IgD-negative memory B cell (primary cell): ENCODE data around the gene EPC1. TPM values are rescaled to one million over a fixed set of nuclear protein-coding genes. Genes with fewer than 3 reads are reported as not detected.
"Not testable (repeated sequence)": the region's sequence is repeated elsewhere in the genome, so short reads cannot be mapped to it uniquely, and the experiment has no call there.

Experiments
- H3K27ac Mint-ChIP-seq, 3 donors: one replicate each; pipeline ENCODE4 v1.8.0; 2020 to 2022; ENCODE audit warnings: mild to moderate bottlenecking in 3 of 3, mixed read lengths in 3 of 3, moderate library complexity in 1 of 3
- H3K27me3 Mint-ChIP-seq: one replicate; pipeline ENCODE4 v1.8.0; 2021; ENCODE audit warnings: mixed read lengths
- H3K36me3 Mint-ChIP-seq: one replicate; pipeline ENCODE4 v1.8.0; 2020; ENCODE audit warnings: mild to moderate bottlenecking, mixed read lengths
- H3K4me1 Mint-ChIP-seq, 3 donors: one replicate each; pipeline ENCODE4 v1.8.0; 2020 to 2022; ENCODE audit warnings: mixed read lengths in 3 of 3, mild to moderate bottlenecking in 1 of 3
- H3K4me3 Mint-ChIP-seq, 4 donors: one replicate each; pipeline ENCODE4 v1.8.0; 2020 to 2022; ENCODE audit warnings: mild to moderate bottlenecking in 4 of 4, mixed read lengths in 4 of 4, moderate library complexity in 3 of 4
- H3K9me3 Mint-ChIP-seq, 3 donors: one replicate each; pipeline ENCODE4 v1.8.0; 2020 to 2021; ENCODE audit warnings: mixed read lengths in 3 of 3, mild to moderate bottlenecking in 1 of 3
- polyA plus RNA-seq: library from polyadenylated mRNA; unstranded; fragments of 300-500 nt; fragmentation: Illumina TruSeq; gene quantifications from one replicate; pipeline ENCODE4 v1.2.3, GENCODE V29; 2021

Gene EPC1
- polyA plus RNA-seq, 1 donor from 2014 or later = 78.9 TPM

DNA sequence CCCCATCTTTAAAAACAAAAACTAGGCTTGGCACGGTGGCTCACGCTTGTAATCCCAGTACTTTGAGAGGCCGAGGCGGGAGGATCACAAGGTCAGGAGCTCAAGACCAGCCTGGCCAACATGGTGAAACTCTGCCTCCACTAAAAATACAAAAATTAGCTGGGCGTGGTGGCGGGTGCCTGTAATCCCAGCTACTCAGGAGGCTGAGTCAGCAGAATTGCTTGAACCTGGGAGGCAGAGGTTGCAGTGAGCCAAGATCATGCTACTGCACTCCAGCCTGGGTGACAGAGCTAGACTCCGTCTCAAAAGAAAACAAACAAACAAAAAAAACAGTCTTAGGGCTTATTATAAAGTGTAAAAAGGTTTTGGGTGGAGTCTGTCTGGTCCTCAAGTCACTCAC lies 117.2 kb downstream of the EPC1 start:
- H3K36me3 Mint-ChIP-seq, H3K27me3 Mint-ChIP-seq, H3K9me3 Mint-ChIP-seq, H3K4me3 Mint-ChIP-seq, H3K27ac Mint-ChIP-seq, H3K4me1 Mint-ChIP-seq: not testable (repeated sequence)

DNA sequence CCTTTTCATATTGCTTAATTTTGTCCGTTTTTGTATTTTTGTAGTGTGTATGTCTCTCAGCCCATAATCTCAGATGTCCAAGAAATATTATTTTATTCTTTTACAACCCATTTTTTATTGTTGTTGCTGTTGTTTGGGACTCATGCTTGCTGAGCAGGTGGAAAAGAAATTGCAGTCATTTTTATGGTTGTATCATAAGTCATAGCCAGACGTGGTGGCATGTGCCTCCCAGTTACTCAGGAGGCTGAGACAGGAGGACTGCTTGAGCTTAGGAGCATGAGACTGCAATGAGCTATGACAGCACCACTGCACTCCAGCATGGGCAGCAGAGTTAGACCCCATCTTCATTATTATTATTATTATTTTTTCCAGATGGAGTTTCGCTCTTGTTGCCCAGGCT lies 117.8 kb downstream of the EPC1 start:
- Mint-ChIP-seq H3K4me3 (no peak overlapping the region), H3K36me3 (no peaks in the 10 kb centered on the region), H3K27ac (no peak overlapping the region), H3K4me1 (peaks cover 0 to 5% (median 0%) of the 10 kb centered on the region in 3 donors), H3K27me3 (peaks cover 2% of the 10 kb centered on the region), H3K9me3 (peaks cover 3% of the 10 kb centered on the region in 3 donors)

DNA sequence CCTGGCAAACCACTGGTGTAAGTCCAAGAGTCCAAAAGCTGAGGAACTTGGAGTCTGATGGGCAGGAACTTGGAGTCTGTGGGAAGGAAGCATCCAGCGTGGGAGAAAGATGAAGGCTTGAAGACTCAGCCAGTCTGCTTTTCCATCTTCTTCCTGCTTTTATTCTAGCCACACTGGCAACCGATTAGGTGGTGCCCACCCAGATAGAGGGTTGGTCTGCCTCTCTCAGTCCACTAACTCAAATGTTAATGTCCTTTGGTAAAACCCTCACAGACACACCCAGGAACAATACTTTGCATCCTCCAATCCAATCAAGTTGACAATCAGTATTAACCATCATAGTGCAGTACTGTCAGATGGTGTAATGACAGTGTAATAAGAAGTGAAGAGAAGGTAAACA lies 119.2 kb downstream of the EPC1 start:
- Mint-ChIP-seq H3K27ac (no peak overlapping the region), H3K4me3 (no peak overlapping the region), H3K36me3 (no peaks in the 10 kb centered on the region), H3K27me3 (peaks cover 3% of the 10 kb centered on the region), H3K9me3 (peaks cover 4 to 9% (median 6%) of the 10 kb centered on the region in 3 donors), H3K4me1 (peaks cover 0 to 5% (median 0%) of the 10 kb centered on the region in 3 donors)

DNA sequence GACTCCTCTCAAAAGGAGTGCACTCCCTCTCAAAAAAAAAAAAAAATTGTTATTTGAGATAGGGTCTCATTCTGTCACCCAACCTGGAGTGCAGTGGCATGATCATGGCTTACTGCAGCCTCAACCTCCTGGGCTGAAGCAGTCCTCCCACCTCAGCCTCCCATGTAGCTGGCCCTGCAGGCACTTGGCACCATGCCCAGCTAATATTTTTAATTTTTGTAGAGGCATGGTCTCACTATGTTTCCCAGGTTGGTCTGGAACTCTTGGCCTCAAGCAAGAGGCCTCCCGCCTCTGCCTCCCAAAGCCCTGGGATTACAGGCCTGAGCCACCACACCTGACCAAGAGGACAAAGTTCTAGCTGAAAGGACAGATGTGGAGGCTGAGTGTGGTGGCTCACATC lies 120.3 kb downstream of the EPC1 start:
- H3K36me3 Mint-ChIP-seq = no peaks in the 10 kb centered on the region
- H3K27me3 Mint-ChIP-seq = peaks cover 3% of the 10 kb centered on the region
- no peak overlapping the region for H3K27ac Mint-ChIP-seq
- H3K4me1 Mint-ChIP-seq = peaks cover 0 to 5% (median 0%) of the 10 kb centered on the region in 3 donors
- no peak overlapping the region for H3K4me3 Mint-ChIP-seq
- H3K9me3 Mint-ChIP-seq = peaks cover 4 to 9% (median 6%) of the 10 kb centered on the region in 3 donors

DNA sequence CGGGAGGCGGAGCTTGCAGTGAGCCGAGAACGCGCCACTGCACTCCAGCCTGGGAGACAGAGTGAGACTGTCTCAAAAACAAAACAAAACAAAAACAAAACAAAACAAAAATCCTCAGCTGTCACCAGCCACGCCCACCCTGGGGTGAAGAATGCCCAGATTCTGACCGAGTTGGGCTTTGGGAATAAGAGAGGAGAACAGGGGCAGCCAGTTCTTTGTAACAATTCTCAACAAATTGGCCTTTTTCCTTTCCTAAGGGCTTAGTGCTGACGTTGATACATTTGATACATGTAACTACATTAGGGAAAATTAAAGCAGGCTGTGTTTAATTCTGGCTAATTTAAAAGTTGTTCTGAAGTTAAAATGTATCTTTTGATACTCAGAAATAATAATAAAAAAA lies 121.0 kb downstream of the EPC1 start:
- Mint-ChIP-seq H3K36me3 (no peaks in the 10 kb centered on the region), H3K27ac (no peak overlapping the region), H3K9me3 (peaks cover 4 to 9% (median 6%) of the 10 kb centered on the region in 3 donors)

DNA sequence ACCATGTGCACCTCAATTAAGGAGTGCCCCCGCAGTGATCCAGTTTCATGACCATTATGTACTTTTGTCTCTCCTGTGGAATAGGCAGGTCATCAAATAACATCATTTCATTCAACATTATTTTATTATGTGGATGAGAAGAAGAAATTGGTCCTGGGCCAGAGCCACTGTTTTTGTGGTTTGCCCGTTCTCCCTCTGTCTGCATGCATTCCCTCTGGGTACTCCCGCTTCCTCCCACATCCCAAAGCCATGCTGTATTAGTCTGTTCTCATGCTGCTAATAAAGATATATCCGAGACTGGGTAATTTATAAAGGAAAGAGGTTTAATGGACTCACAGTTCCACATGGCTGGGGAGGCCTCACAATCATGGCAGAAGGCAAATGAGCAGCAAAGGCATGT lies 124.6 kb downstream of the EPC1 start:
- H3K9me3 Mint-ChIP-seq = peaks cover 9 to 26% (median 15%) of the 10 kb centered on the region in 3 donors
- not testable (repeated sequence) for H3K4me3 Mint-ChIP-seq, H3K27ac Mint-ChIP-seq, H3K36me3 Mint-ChIP-seq, H3K27me3 Mint-ChIP-seq, H3K4me1 Mint-ChIP-seq

More for the DNA sequence above, 121.0 kb downstream of the EPC1 start:
- peaks cover 0 to 5% (median 0%) of the 10 kb centered on the region in 3 donors for H3K4me1 Mint-ChIP-seq
- no peak overlapping the region for H3K4me3 Mint-ChIP-seq
- peaks cover 3% of the 10 kb centered on the region for H3K27me3 Mint-ChIP-seq

DNA sequence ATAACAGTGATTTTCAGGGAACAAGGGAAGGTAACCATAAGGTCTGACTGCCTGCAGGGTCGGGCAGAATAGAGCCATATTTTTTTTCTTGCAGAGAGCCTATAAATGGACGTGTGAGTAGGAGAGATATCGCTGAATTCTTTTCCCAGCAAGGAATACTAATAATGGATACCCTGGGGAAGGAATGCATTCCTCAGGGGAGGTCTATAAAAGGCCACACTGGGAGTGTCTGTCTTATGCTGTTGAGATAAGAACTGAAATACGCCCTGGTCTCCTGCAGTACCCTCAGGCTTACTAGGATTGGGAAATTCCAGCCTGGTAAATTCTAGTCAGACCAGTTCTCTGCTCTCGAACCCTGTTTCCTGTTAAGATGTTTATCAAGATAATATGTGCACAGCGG lies 127.8 kb downstream of the EPC1 start:
- Mint-ChIP-seq H3K9me3 (peaks cover 7 to 23% (median 12%) of the 10 kb centered on the region in 3 donors), H3K27me3 (peaks cover 11% of the 10 kb centered on the region)
- not testable (repeated sequence) for H3K4me1 Mint-ChIP-seq, H3K36me3 Mint-ChIP-seq, H3K27ac Mint-ChIP-seq, H3K4me3 Mint-ChIP-seq

DNA sequence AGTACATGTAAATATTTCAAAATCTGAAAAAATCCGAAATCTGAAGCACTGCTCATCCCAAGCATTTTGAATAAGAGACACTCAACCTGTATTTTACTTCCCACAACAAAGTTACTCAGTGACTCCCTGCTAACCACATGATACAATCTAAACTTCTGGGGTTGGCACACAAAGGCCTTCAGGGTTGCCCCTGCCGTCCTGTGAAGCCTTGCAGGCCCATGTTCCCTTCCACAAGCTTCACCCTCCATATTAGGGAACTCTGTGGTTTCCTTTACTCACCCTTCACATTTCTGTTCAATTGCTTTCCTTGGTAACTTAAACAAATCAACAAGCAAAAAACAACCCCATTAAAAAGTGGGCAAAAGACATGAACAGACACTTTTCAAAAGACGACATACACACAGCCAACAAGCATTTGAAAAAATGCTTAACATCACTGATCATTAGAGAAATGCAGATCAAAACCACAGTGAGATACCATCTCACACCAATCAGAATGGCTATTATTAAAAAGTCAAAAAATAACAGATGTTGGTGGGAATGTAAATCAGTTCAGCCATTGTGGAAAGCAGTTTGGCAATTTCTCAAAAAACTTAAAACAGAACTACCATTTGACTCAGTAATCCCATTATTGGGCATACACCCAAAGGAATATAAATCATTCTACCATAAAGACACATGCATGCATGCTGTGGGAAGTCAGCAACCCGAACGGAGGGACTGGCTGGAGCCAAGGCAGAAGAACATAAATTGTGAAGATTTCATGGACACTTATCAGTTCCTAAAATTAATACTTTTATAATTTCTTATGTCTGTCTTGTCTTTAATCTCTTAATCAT lies 128.5 kb downstream of the EPC1 start:
- H3K4me3 Mint-ChIP-seq, H3K27ac Mint-ChIP-seq, H3K36me3 Mint-ChIP-seq, H3K4me1 Mint-ChIP-seq: not testable (repeated sequence)
- Mint-ChIP-seq H3K27me3 (peaks cover 10% of the 10 kb centered on the region), H3K9me3 (peaks cover 6 to 22% (median 13%) of the 10 kb centered on the region in 3 donors)

Other genes with a start within 250 kb of the EPC1 start
- 3.9 TPM for gene CCDC7, start 99.0 kb upstream of the EPC1 start, polyA plus RNA-seq